Breast epithelium (tissue), 4 donors: ENCODE results near the gene SPECC1L. TPM values are rescaled to one million over a fixed set of nuclear protein-coding genes. Genes with fewer than 3 reads are reported as not detected.

Source experiments
- DNase-seq, 2 donors: peaks; one replicate each; pipeline ENCODE4 v3.0.0-alpha.2; 2019; ENCODE audit warnings: low spot score in 2 of 2
- H3K27ac ChIP-seq, 2 donors: fragments of 200-600 bp; sonication (generic) in 1 of 2; one replicate each; pipeline ENCODE4 v1.5.1; 2016 to 2019; ENCODE audit warnings: mild to moderate bottlenecking in 1 of 2
- H3K27me3 ChIP-seq, 2 donors: fragments of 200-600 bp; sonication (generic) in 1 of 2; one replicate each; pipeline versions ENCODE4 v1.5.1 to v1.6.0; 2017 to 2019; ENCODE audit warnings: control low read depth in 1 of 2, mild to moderate bottlenecking in 1 of 2
- H3K36me3 ChIP-seq: fragments of 200-600 bp; one replicate; pipeline ENCODE4 v1.5.1; 2019
- H3K4me1 ChIP-seq, 2 donors: fragments of 200-600 bp; sonication (generic); one replicate each; pipeline ENCODE4 v1.5.1; 2016 to 2019; ENCODE audit warnings: control low read depth in 1 of 2
- H3K4me3 ChIP-seq, 3 donors: fragments of 200-600 bp; sonication (generic); 1 replicate in 2 of 3; 2 replicates in 1 of 3; pipeline ENCODE4 v1.5.1; 2016 to 2019; ENCODE audit warnings: mild to moderate bottlenecking in 3 of 3, moderate library complexity in 2 of 3
- H3K9me3 ChIP-seq, 2 donors: fragments of 200-600 bp; sonication (generic) in 1 of 2; one replicate each; pipeline ENCODE4 v1.5.1; 2016 to 2019; ENCODE audit warnings: control low read depth in 1 of 2
- CTCF ChIP-seq, 3 donors: fragments of 450-650 bp; IDR thresholded peaks; one replicate each; pipeline ENCODE4 v1.5.1; 2016 to 2017; ENCODE audit warnings: antibody characterized with exemption in 3 of 3, mild to moderate bottlenecking in 3 of 3, moderate library complexity in 3 of 3
- POLR2A ChIP-seq: fragments of 450-650 bp; IDR thresholded peaks from one replicate; pipeline ENCODE4 v1.6.1; 2016; ENCODE audit warnings: antibody characterized with exemption, mild to moderate bottlenecking, moderate library complexity
- POLR2AphosphoS5 ChIP-seq, 3 donors: sonication (generic); formaldehyde crosslinking; IDR thresholded peaks; one replicate each; pipeline ENCODE4 v1.6.1; 2017; ENCODE audit warnings: antibody characterized with exemption in 3 of 3
- intact Hi-C: fragments of 100-400 bp; cut with DNase I; formaldehyde crosslinking; loops from one replicate; pipeline ENCODE4 v1.15.1; 2023; ENCODE audit warnings: low total_unique reads
- total RNA-seq, 3 donors: library from RNA; depleted of rRNA; stranded (reverse); fragments of >200 nt; gene quantifications; one replicate each; pipeline ENCODE4 v1.1.0, GENCODE V29; 2016

Gene SPECC1L
- total RNA-seq, 3 donors from 2014 or later, result 33.4 to 61.0 (median 53.7) TPM

GRCh38 chr22:24420072-24420976, 149.7 kb downstream of the SPECC1L start:
- Histone ChIP-seq H3K4me1 (peaks cover 0 to 11% of the 10 kb centered on the region in 2 donors), H3K27me3 (peaks cover 0 to 7% of the 10 kb centered on the region in 2 donors), H3K27ac (peak overlapping the region in 1 of 2 donors; percentile 48), H3K4me3 (no peak overlapping the region), H3K36me3 (no peaks in the 10 kb centered on the region), H3K9me3 (no peaks in the 10 kb centered on the region)
- TF ChIP-seq POLR2AphosphoS5 (IDR thresholded peaks at IDR 0.05) (peak in 2 of 3 donors; percentile 11 to 23), CTCF (IDR thresholded peaks at IDR 0.05) (no peak), POLR2A (no peak)
- DNase-seq, result no peak
- intact Hi-C loops, result no loop called here

- Histone ChIP-seq H3K4me3 (no peak overlapping the region), H3K36me3 (no peaks in the 10 kb centered on the region), H3K27ac (peak overlapping the region in 1 of 2 donors; percentile 48), H3K4me1 (peaks cover 0 to 11% of the 10 kb centered on the region in 2 donors), H3K27me3 (peaks cover 0 to 7% of the 10 kb centered on the region in 2 donors), H3K9me3 (no peaks in the 10 kb centered on the region)
- TF ChIP-seq CTCF (IDR thresholded peaks at IDR 0.05) (no peak), POLR2A (no peak), POLR2AphosphoS5 (IDR thresholded peaks at IDR 0.05) (no peak)
- intact Hi-C loops, result no loop called here
- no peak for DNase-seq
Observed at GRCh38 chr22:24420977-24421343, 150.3 kb downstream of the SPECC1L start.

- no peak for TF ChIP-seq POLR2A
- no peak for TF ChIP-seq CTCF (IDR thresholded peaks at IDR 0.05)
- no peak for TF ChIP-seq POLR2AphosphoS5 (IDR thresholded peaks at IDR 0.05)
- no peak for DNase-seq
- no peak overlapping the region for H3K27ac ChIP-seq
- H3K9me3 ChIP-seq, result no peaks in the 10 kb centered on the region
- intact Hi-C loops, result no loop called here
- peaks cover 0 to 7% of the 10 kb centered on the region in 2 donors for H3K27me3 ChIP-seq
- peaks cover 0 to 11% of the 10 kb centered on the region in 2 donors for H3K4me1 ChIP-seq
- no peak overlapping the region for H3K4me3 ChIP-seq
- H3K36me3 ChIP-seq, result no peaks in the 10 kb centered on the region
Observed at GRCh38 chr22:24421428-24421931, 150.8 kb downstream of the SPECC1L start.

GRCh38 chr22:24422102-24422665, 151.6 kb downstream of the SPECC1L start:
- Histone ChIP-seq H3K27me3 (peaks cover 0 to 7% of the 10 kb centered on the region in 2 donors), H3K36me3 (no peaks in the 10 kb centered on the region), H3K4me3 (no peak overlapping the region), H3K4me1 (peaks cover 0 to 11% of the 10 kb centered on the region in 2 donors), H3K9me3 (no peaks in the 10 kb centered on the region), H3K27ac (no peak overlapping the region)
- TF ChIP-seq POLR2A (no peak), CTCF (IDR thresholded peaks at IDR 0.05) (no peak), POLR2AphosphoS5 (IDR thresholded peaks at IDR 0.05) (no peak)
- no peak for DNase-seq
- intact Hi-C loops, result no loop called here

GRCh38 chr22:24423519-24424000, 152.9 kb downstream of the SPECC1L start:
- peak in 2 of 3 donors; percentile 58 to 84 for TF ChIP-seq CTCF (IDR thresholded peaks at IDR 0.05)
- TF ChIP-seq POLR2AphosphoS5 (IDR thresholded peaks at IDR 0.05), result no peak
- TF ChIP-seq POLR2A, result no peak
- H3K36me3 ChIP-seq, result no peaks in the 10 kb centered on the region

More at GRCh38 chr22:24423519-24424000, 152.9 kb downstream of the SPECC1L start:
- H3K4me3 ChIP-seq, result peak overlapping the region; percentile 47 to 65 (median 58)
- peak in 1 of 2 donors; percentile 64 for DNase-seq
- peaks cover 0 to 11% of the 10 kb centered on the region in 2 donors for H3K4me1 ChIP-seq
- intact Hi-C loops, result no loop called here
- no peak overlapping the region for H3K27ac ChIP-seq
- H3K9me3 ChIP-seq, result no peaks in the 10 kb centered on the region
- H3K27me3 ChIP-seq, result peaks cover 0 to 7% of the 10 kb centered on the region in 2 donors
